Right cardiac atrium (tissue), 5 donors: ENCODE measurements around the gene ARPC4. TPM values are rescaled to one million over a fixed set of nuclear protein-coding genes. Genes with fewer than 3 reads are reported as not detected.
"Not testable (repeated sequence)": the region's sequence is repeated elsewhere in the genome, so short reads cannot be mapped to it uniquely, and the experiment has no call there.

Experiments used
- ATAC-seq, 2 donors: fragments of 200-7000 bp; cut with Tn5 transposase; one replicate each; pipeline versions ENCODE4 v1.8.0 to v1.9.1; 2020; ENCODE audit warnings: moderate library complexity in 2 of 2, mild to moderate bottlenecking in 1 of 2
- DNase-seq, 3 donors: peaks; one replicate each; pipeline ENCODE4 v3.0.0-alpha.2; 2020
- H3K27ac ChIP-seq: one replicate; pipeline ENCODE4 v1.5.1; 2013; ENCODE audit warnings: mild to moderate bottlenecking, low read length, control low read depth, moderate library complexity
- H3K27me3 ChIP-seq: one replicate; pipeline ENCODE4 v1.6.1; 2013; ENCODE audit not compliant: control insufficient read depth, insufficient read depth
- H3K4me1 ChIP-seq: one replicate; pipeline ENCODE4 v1.6.1; 2013; ENCODE audit warnings: low read length; ENCODE audit not compliant: control insufficient read depth, insufficient read depth
- H3K4me3 ChIP-seq: one replicate; pipeline ENCODE4 v1.5.1; 2013; ENCODE audit warnings: low read length, control low read depth
- H3K9me3 ChIP-seq: one replicate; pipeline ENCODE4 v1.6.1; 2013; ENCODE audit warnings: low read length; ENCODE audit not compliant: control insufficient read depth
- WGBS: extraction: QIAGEN DNeasy Blood & Tissue Kit; methylation state at CpG from one replicate; pipeline ENCODE4 v1.1.7; 2013; 5-methylcytosine and 5-hydroxymethylcytosine counted together
- intact Hi-C, 4 donors: fragments of 100-400 bp; cut with DNase I; formaldehyde crosslinking; loops; one replicate each; pipeline versions ENCODE4 v1.11.0 to v1.14.0; 2022 to 2023
- polyA plus RNA-seq: library from polyadenylated mRNA; stranded (reverse); fragments of 200-250 nt; gene quantifications from one replicate; pipeline ENCODE4 v1.2.3, GENCODE V29; 2013
- total RNA-seq, 4 donors: library from RNA; stranded (reverse); fragmentation: NEBNext Ultra II Directional; extraction: Animal tissue kit (Norgen Biotek cat#: 25700); gene quantifications; one replicate each; pipeline ENCODE4 v1.2.1, GENCODE V29; 2021
- donor health status: healthy with polysubstance abuse.
- donor health status: DM: no; HTN: yes; CAD: no.
- donor health status: DM: no; HTN: no; CAD: no.
- donor health status: DM: no; HTN: yes; CAD: no; lungs with severe emphysema.
- donor health status: DM: yes; HTN: yes; CAD: no.

Gene ARPC4
- total and polyA plus RNA-seq, 5 donors: 51.1 to 104 (median 68.7) TPM

GRCh38 chr3:9837701-9838582, 45.1 kb downstream of the ARPC4 start:
- H3K27ac ChIP-seq: no peak overlapping the region
- no peaks in the 10 kb centered on the region for H3K9me3 ChIP-seq
- intact Hi-C loops: no loop called here
- ATAC-seq (peak; percentile 6 to 9), DNase-seq (no peak)
- no peaks in the 10 kb centered on the region for H3K27me3 ChIP-seq
- no peaks in the 10 kb centered on the region for H3K4me1 ChIP-seq
- WGBS: 75% methylated on average over 12 of the region's 12 CpGs
- no peak overlapping the region for H3K4me3 ChIP-seq

GRCh38 chr3:9838856-9839255, 46.0 kb downstream of the ARPC4 start:
- H3K9me3 ChIP-seq: no peaks in the 10 kb centered on the region
- 82% methylated on average over 4 of the region's 4 CpGs for WGBS
- H3K27ac ChIP-seq: no peak overlapping the region
- no peaks in the 10 kb centered on the region for H3K4me1 ChIP-seq
- H3K4me3 ChIP-seq: no peak overlapping the region
- intact Hi-C loops: no loop called here
- DNase-seq (no peak), ATAC-seq (no peak)
- H3K27me3 ChIP-seq: no peaks in the 10 kb centered on the region

GRCh38 chr3:9841015-9841414, 48.1 kb downstream of the ARPC4 start:
- ATAC-seq: no peak
- WGBS: 82% methylated on average over 8 of the region's 8 CpGs
- no peak for DNase-seq
- H3K4me1 ChIP-seq: no peaks in the 10 kb centered on the region
- no peaks in the 10 kb centered on the region for H3K9me3 ChIP-seq
- no peak overlapping the region for H3K4me3 ChIP-seq
- H3K27me3 ChIP-seq: no peaks in the 10 kb centered on the region
- H3K27ac ChIP-seq: no peak overlapping the region
- intact Hi-C loops: loop anchor here in 1 of 4 donors (10.0 kb wide), 1 partner anchor 74 kb away; the partner anchor contains the start of gene IL17RC

GRCh38 chr3:9843715-9844438, 51.0 kb downstream of the ARPC4 start, which contains the start of gene RPUSD3:
Gene RPUSD3 (minus strand): TSS chr3:9844008. CDS start chr3:9843990, 18 bp downstream.
- H3K9me3 ChIP-seq: no peaks in the 10 kb centered on the region
- H3K27me3 ChIP-seq: no peaks in the 10 kb centered on the region
- WGBS: under 1% methylated on average over 42 of the region's 42 CpGs
- DNase-seq (peak; percentile 98 to 99 (median 99)), ATAC-seq (peak; percentile 98 to 99)
- peak within 1 kb of the TSS; percentile 50 for H3K27ac ChIP-seq
- H3K4me3 ChIP-seq: peak within 1 kb of the TSS; percentile 56
- no peaks in the 10 kb centered on the region for H3K4me1 ChIP-seq
- intact Hi-C loops: loop anchor here in 1 of 4 donors (10.0 kb wide), 1 partner anchor 71 kb away; the partner anchor contains the start of gene IL17RC

- DNase-seq: peak in 2 of 3 donors; percentile 65 to 77
- H3K9me3 ChIP-seq: no peaks in the 10 kb centered on the region
- no peaks in the 10 kb centered on the region for H3K4me1 ChIP-seq
- H3K27ac ChIP-seq: no peak overlapping the region
- WGBS: 53% methylated on average over 6 of the region's 6 CpGs
- no peaks in the 10 kb centered on the region for H3K27me3 ChIP-seq
- no peak overlapping the region for H3K4me3 ChIP-seq
- peak; percentile 20 to 75 for ATAC-seq
- intact Hi-C loops: loop anchor here in 1 of 4 donors (10.0 kb wide), 1 partner anchor 69 kb away; the partner anchor contains the start of gene IL17RC
Observed at GRCh38 chr3:9846231-9846630, 53.3 kb downstream of the ARPC4 start.

GRCh38 chr3:9846931-9847488, 54.1 kb downstream of the ARPC4 start:
- intact Hi-C loops: loop anchor here in 1 of 4 donors (10.0 kb wide), 1 partner anchor 68 kb away; the partner anchor contains the start of gene IL17RC
- Histone ChIP-seq H3K27ac (no peak overlapping the region), H3K4me3 (no peak overlapping the region), H3K9me3 (no peaks in the 10 kb centered on the region), H3K27me3 (no peaks in the 10 kb centered on the region), H3K4me1 (no peaks in the 10 kb centered on the region)
- DNase-seq (no peak), ATAC-seq (no peak)
- WGBS: 91% methylated on average over 6 of the region's 6 CpGs

GRCh38 chr3:9847870-9848269, 55.0 kb downstream of the ARPC4 start:
- ATAC-seq, DNase-seq, H3K27ac ChIP-seq, H3K4me1 ChIP-seq, H3K27me3 ChIP-seq, H3K4me3 ChIP-seq, H3K9me3 ChIP-seq: not testable (repeated sequence)
- intact Hi-C loops: loop anchor here in 1 of 4 donors (10.0 kb wide), 1 partner anchor 67 kb away; the partner anchor contains the start of gene IL17RC
- 47% methylated on average over 9 of the region's 9 CpGs for WGBS

GRCh38 chr3:9848860-9849259, 56.0 kb downstream of the ARPC4 start:
- 43% methylated on average over 4 of the region's 4 CpGs for WGBS
- not testable (repeated sequence) for H3K4me1 ChIP-seq, H3K9me3 ChIP-seq, H3K4me3 ChIP-seq, ATAC-seq, DNase-seq, H3K27ac ChIP-seq, H3K27me3 ChIP-seq
- intact Hi-C loops: loop anchor here in 1 of 4 donors (10.0 kb wide), 1 partner anchor 66 kb away; the partner anchor contains the start of gene IL17RC

- H3K27ac ChIP-seq, DNase-seq, H3K4me3 ChIP-seq, ATAC-seq, H3K4me1 ChIP-seq, H3K9me3 ChIP-seq, intact Hi-C loops, H3K27me3 ChIP-seq: not testable (repeated sequence)
- WGBS: 85% methylated on average over 6 of the region's 6 CpGs
Observed at GRCh38 chr3:9851383-9851782, 58.5 kb downstream of the ARPC4 start.

- DNase-seq, H3K9me3 ChIP-seq, ATAC-seq, H3K27me3 ChIP-seq, H3K27ac ChIP-seq, intact Hi-C loops, H3K4me1 ChIP-seq, H3K4me3 ChIP-seq: not testable (repeated sequence)
- WGBS: 51% methylated on average over 6 of the region's 6 CpGs
Observed at GRCh38 chr3:9851926-9852325, 59.0 kb downstream of the ARPC4 start.
